SK-N-SH (cell line): Measurements from ENCODE around the gene CEP41. TPM values are rescaled to one million over a fixed set of nuclear protein-coding genes. Genes with fewer than 3 reads are reported as not detected.

Experiments used
- CTCF ChIA-PET: fragments of 300-600, 350-600 bp; formaldehyde crosslinking; extraction: SDS; loops from one replicate; lab custom pipeline; 2021; lab: Yijun Ruan, JAX
- POLR2A ChIA-PET: fragments of 350-600 bp; sonication (Branson Sonifier 250); formaldehyde crosslinking; extraction: SDS; loops from one replicate; lab custom pipeline; 2020; ENCODE audit warnings: antibody characterized with exemption, inconsistent platforms; lab: Yijun Ruan, JAX
- DNase-seq: peaks from one replicate; pipeline ENCODE4 v3.0.0; 2012
- H2AFZ ChIP-seq: fragments of 200-600 bp; sonication (generic); 2 replicates; pipeline ENCODE4 v1.8.1; 2016; ENCODE audit warnings: antibody characterized with exemption, mild to moderate bottlenecking, low read depth
- H3F3A ChIP-seq: fragments of 200-600 bp; sonication (generic); replicated peaks from 2 replicates; pipeline ENCODE3; 2016; ENCODE audit warnings: antibody characterized with exemption, mild to moderate bottlenecking; ENCODE audit not compliant: insufficient read depth
- H3K27ac ChIP-seq, 2 experiments: fragments of 200-500 bp in 1 of 2; fragments of 200-600 bp in 1 of 2; sonication (Bioruptor generic) in 1 of 2; sonication (generic), shearing (Covaris generic) in 1 of 2; 2 replicates each; pipeline versions ENCODE4 v1.5.1 to v1.6.1; 2014 to 2016; ENCODE audit warnings: low read depth in 2 of 2, inconsistent platforms in 1 of 2, low read length in 1 of 2, mild to moderate bottlenecking in 1 of 2, mixed read lengths in 1 of 2
- H3K27me3 ChIP-seq: fragments of 200-600 bp; sonication (generic), shearing (Covaris generic); 2 replicates; pipeline ENCODE4 v1.6.1; 2016; ENCODE audit warnings: mixed run types; ENCODE audit not compliant: insufficient read depth
- H3K36me3 ChIP-seq, 2 experiments: fragments of 200-500 bp in 1 of 2; fragments of 200-600 bp in 1 of 2; sonication (Bioruptor generic) in 1 of 2; sonication (generic) in 1 of 2; replicated peaks in 1 of 2; 2 replicates each; pipeline versions ENCODE3 to v1.5.1; 2014 to 2016; ENCODE audit warnings: low read length in 1 of 2, mild to moderate bottlenecking in 1 of 2; ENCODE audit not compliant: insufficient read depth in 2 of 2, control insufficient read depth in 1 of 2
- H3K4me1 ChIP-seq, 2 experiments: fragments of 200-500 bp in 1 of 2; fragments of 200-600 bp in 1 of 2; sonication (Bioruptor generic) in 1 of 2; sonication (generic), shearing (Covaris generic) in 1 of 2; 2 replicates each; pipeline versions ENCODE4 v1.5.1 to v1.6.1; 2014 to 2016; ENCODE audit warnings: low read depth in 1 of 2, low read length in 1 of 2, mixed run types in 1 of 2; ENCODE audit not compliant: insufficient read depth in 2 of 2, control insufficient read depth in 1 of 2
- H3K4me2 ChIP-seq: fragments of 200-600 bp; sonication (generic), shearing (Covaris generic); 2 replicates; pipeline ENCODE4 v1.6.1; 2017; ENCODE audit warnings: mixed run types
- H3K4me3 ChIP-seq, 2 experiments: fragments of 200-500 bp in 1 of 2; fragments of 200-600 bp in 1 of 2; sonication (Bioruptor generic) in 1 of 2; sonication (generic), shearing (Covaris generic) in 1 of 2; 2 replicates each; pipeline versions ENCODE4 v1.5.1 to v1.8.1; 2014 to 2016; ENCODE audit warnings: low read depth in 2 of 2, inconsistent platforms in 1 of 2, low read length in 1 of 2, mild to moderate bottlenecking in 1 of 2, mixed read lengths in 1 of 2, moderate library complexity in 1 of 2
- H3K79me2 ChIP-seq: fragments of 200-600 bp; sonication (generic); 2 replicates; pipeline ENCODE4 v1.8.1; 2017; ENCODE audit warnings: mild to moderate bottlenecking; ENCODE audit not compliant: insufficient read depth
- H3K9ac ChIP-seq: fragments of 200-600 bp; sonication (generic); 2 replicates; pipeline ENCODE4 v1.6.1; 2017; ENCODE audit warnings: mixed run types
- H3K9me2 ChIP-seq: fragments of 200-600 bp; sonication (generic); 2 replicates; pipeline ENCODE4 v1.6.1; 2017; ENCODE audit warnings: mixed run types
- H3K9me3 ChIP-seq: fragments of 200-600 bp; sonication (generic); 2 replicates; pipeline ENCODE4 v1.6.1; 2017; ENCODE audit warnings: mixed run types, mild to moderate bottlenecking, moderate library complexity
- H4K20me1 ChIP-seq: fragments of 200-600 bp; sonication (generic); 2 replicates; pipeline ENCODE4 v1.6.1; 2017; ENCODE audit warnings: mild to moderate bottlenecking, mixed run types; ENCODE audit not compliant: insufficient read depth
- CHD2 ChIP-seq: fragments of 150-350 bp; IDR thresholded peaks from 2 replicates; pipeline ENCODE4 v1.6.1; 2018; ENCODE audit warnings: low read length; ENCODE audit not compliant: partially characterized antibody
- ELF1 ChIP-seq: IDR thresholded peaks from 2 replicates; pipeline ENCODE4 v1.4.0; 2012
- EZH2phosphoT487 ChIP-seq: fragments of 200-600 bp; sonication (generic); IDR thresholded peaks from 2 replicates; pipeline ENCODE4 v1.6.1; 2017; ENCODE audit warnings: low read depth, mixed run types, mild to moderate bottlenecking, antibody characterized with exemption, moderate library complexity, borderline replicate concordance
- FOSL2 ChIP-seq: IDR thresholded peaks from 2 replicates; pipeline ENCODE4 v1.4.0; 2012; ENCODE audit warnings: low read depth, mild to moderate bottlenecking, moderate library complexity, borderline replicate concordance
- FOXM1 ChIP-seq: IDR thresholded peaks from 2 replicates; pipeline ENCODE4 v1.4.0; 2012; ENCODE audit warnings: low read depth, mild to moderate bottlenecking
- GABPA ChIP-seq: IDR thresholded peaks from 2 replicates; pipeline ENCODE4 v1.4.0; 2012; ENCODE audit warnings: low read depth, mild to moderate bottlenecking
- GATA2 ChIP-seq: sonication (generic); formaldehyde crosslinking; IDR thresholded peaks from 2 replicates; pipeline ENCODE4 v1.5.0; 2020; ENCODE audit warnings: mild to moderate bottlenecking, missing genetic modification reagents
- MAX ChIP-seq: IDR thresholded peaks from 2 replicates; pipeline ENCODE4 v1.4.0; 2012; ENCODE audit warnings: low read depth
- MEF2A ChIP-seq: IDR thresholded peaks from 2 replicates; pipeline ENCODE4 v1.4.0; 2012; ENCODE audit warnings: low read depth, borderline replicate concordance
- PBX3 ChIP-seq: IDR thresholded peaks from 2 replicates; pipeline ENCODE4; 2012
- RAD21 ChIP-seq: IDR thresholded peaks from 2 replicates; pipeline ENCODE4 v1.6.1; 2012; ENCODE audit warnings: mild to moderate bottlenecking, low read length
- RFX5 ChIP-seq: IDR thresholded peaks from 2 replicates; pipeline ENCODE4 v1.6.1; 2012; ENCODE audit warnings: mild to moderate bottlenecking, improper control_type of control experiment, low read length
- RXRA ChIP-seq: IDR thresholded peaks from 2 replicates; pipeline ENCODE4 v1.4.0; 2012; ENCODE audit warnings: low read depth, mild to moderate bottlenecking, borderline replicate concordance
- SIN3A ChIP-seq: IDR thresholded peaks from 2 replicates; pipeline ENCODE4 v1.6.1; 2012; ENCODE audit warnings: low read depth, mild to moderate bottlenecking, low read length, moderate library complexity, borderline replicate concordance
- SMC3 ChIP-seq: IDR thresholded peaks from 2 replicates; pipeline ENCODE4 v1.6.1; 2012; ENCODE audit warnings: low read depth, low read length, improper control_type of control experiment
- TAF1 ChIP-seq: IDR thresholded peaks from 2 replicates; pipeline ENCODE4 v1.6.1; 2012; ENCODE audit warnings: low read depth, mild to moderate bottlenecking, low read length, moderate library complexity, borderline replicate concordance
- TCF12 ChIP-seq: IDR thresholded peaks from 2 replicates; pipeline ENCODE4 v1.4.0; 2012
- WGBS: methylation state at CpG from one replicate; pipeline ENCODE4 v1.1.6; 2017; ENCODE audit warnings: low lambda C conversion rate; 5-methylcytosine and 5-hydroxymethylcytosine counted together
- polyA plus RNA-seq, 3 experiments: library from polyadenylated mRNA; depleted of rRNA; stranded (reverse); fragments of >200 nt; gene quantifications; 2 replicates each; pipeline ENCODE4 v1.2.3, GENCODE V29; 2012
- TF ChIP-seq, protein P1 (sequence below): IDR thresholded peaks from 2 replicates; pipeline ENCODE4 v1.6.1; 2012; ENCODE audit warnings: mild to moderate bottlenecking, low read depth, low read length, moderate library complexity
- TF ChIP-seq, protein P2 (sequence below): IDR thresholded peaks from 2 replicates; pipeline ENCODE4 v1.4.0; 2012; ENCODE audit warnings: low read depth, borderline replicate concordance
- TF ChIP-seq, protein P3 (sequence below): fragments of 150-350 bp; IDR thresholded peaks from 2 replicates; pipeline ENCODE4 v1.6.1; 2016; ENCODE audit warnings: mild to moderate bottlenecking, low read depth, low read length
- TF ChIP-seq, protein P4 (sequence below): fragments of 200-600 bp; sonication (generic); IDR thresholded peaks from 2 replicates; pipeline ENCODE4 v1.6.1; 2017; ENCODE audit warnings: antibody characterized with exemption, mild to moderate bottlenecking, moderate library complexity

The CEP41 gene
- polyA plus RNA-seq, 1 of the 3 experiments (the other 2 are of a cell fraction) = 20.9 TPM

DNA sequence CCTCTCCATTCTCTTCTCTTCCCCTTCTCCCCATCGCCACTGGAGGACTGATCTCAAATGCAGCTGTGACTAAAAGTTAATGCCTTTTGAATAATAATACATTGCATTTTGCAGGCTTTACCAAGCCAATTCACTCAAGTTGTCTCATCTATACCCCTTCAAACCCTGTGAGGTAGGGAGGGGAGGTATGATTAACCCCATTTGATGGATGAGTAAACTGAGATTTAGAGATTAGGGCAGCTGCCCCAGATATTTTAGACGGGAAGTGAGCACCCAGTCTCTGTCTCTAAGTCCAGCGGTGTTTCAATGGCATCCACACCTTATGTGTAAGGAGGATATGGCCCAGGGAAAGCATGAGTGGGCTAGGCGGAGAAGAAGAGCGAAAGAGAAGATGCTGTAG lies 95.1 kb downstream of the CEP41 start:
- DNase-seq = no peak
- ChIA-PET CTCF (interaction anchor here (1.1 kb wide), 1 partner anchor 14 kb away, joined by 4 read pairs; no protein-coding TSS in a partner anchor), POLR2A (no interaction called here)
- Histone ChIP-seq H3F3A (no peaks in the 10 kb centered on the region), H3K27ac (no peak overlapping the region), H4K20me1 (no peaks in the 10 kb centered on the region), H3K9me2 (no peaks in the 10 kb centered on the region), H3K9me3 (no peaks in the 10 kb centered on the region), H3K36me3 (no peaks in the 10 kb centered on the region), H3K27me3 (no peaks in the 10 kb centered on the region), H3K79me2 (no peaks in the 10 kb centered on the region), H3K4me1 (no peaks in the 10 kb centered on the region; a peak in 1 of 4 replicates), H3K9ac (no peak overlapping the region), H3K4me3 (no peak overlapping the region), H2AFZ (no peak overlapping the region), H3K4me2 (no peak overlapping the region)
- WGBS = 77% methylated on average over 5 of the region's 5 CpGs
- TF ChIP-seq SMC3 (no peak), SIN3A (no peak), TCF12 (no peak), RXRA (no peak), GATA2 (no peak), FOSL2 (no peak), MEF2A (no peak), FOXM1 (no peak), CHD2 (no peak), EZH2phosphoT487 (no peak), RFX5 (no peak), ELF1 (no peak)
- TF ChIP-seq, protein P1, sequence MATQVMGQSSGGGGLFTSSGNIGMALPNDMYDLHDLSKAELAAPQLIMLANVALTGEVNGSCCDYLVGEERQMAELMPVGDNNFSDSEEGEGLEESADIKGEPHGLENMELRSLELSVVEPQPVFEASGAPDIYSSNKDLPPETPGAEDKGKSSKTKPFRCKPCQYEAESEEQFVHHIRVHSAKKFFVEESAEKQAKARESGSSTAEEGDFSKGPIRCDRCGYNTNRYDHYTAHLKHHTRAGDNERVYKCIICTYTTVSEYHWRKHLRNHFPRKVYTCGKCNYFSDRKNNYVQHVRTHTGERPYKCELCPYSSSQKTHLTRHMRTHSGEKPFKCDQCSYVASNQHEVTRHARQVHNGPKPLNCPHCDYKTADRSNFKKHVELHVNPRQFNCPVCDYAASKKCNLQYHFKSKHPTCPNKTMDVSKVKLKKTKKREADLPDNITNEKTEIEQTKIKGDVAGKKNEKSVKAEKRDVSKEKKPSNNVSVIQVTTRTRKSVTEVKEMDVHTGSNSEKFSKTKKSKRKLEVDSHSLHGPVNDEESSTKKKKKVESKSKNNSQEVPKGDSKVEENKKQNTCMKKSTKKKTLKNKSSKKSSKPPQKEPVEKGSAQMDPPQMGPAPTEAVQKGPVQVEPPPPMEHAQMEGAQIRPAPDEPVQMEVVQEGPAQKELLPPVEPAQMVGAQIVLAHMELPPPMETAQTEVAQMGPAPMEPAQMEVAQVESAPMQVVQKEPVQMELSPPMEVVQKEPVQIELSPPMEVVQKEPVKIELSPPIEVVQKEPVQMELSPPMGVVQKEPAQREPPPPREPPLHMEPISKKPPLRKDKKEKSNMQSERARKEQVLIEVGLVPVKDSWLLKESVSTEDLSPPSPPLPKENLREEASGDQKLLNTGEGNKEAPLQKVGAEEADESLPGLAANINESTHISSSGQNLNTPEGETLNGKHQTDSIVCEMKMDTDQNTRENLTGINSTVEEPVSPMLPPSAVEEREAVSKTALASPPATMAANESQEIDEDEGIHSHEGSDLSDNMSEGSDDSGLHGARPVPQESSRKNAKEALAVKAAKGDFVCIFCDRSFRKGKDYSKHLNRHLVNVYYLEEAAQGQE = no peak
- TF ChIP-seq, protein P2, sequence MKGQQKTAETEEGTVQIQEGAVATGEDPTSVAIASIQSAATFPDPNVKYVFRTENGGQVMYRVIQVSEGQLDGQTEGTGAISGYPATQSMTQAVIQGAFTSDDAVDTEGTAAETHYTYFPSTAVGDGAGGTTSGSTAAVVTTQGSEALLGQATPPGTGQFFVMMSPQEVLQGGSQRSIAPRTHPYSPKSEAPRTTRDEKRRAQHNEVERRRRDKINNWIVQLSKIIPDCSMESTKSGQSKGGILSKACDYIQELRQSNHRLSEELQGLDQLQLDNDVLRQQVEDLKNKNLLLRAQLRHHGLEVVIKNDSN = no peak

DNA sequence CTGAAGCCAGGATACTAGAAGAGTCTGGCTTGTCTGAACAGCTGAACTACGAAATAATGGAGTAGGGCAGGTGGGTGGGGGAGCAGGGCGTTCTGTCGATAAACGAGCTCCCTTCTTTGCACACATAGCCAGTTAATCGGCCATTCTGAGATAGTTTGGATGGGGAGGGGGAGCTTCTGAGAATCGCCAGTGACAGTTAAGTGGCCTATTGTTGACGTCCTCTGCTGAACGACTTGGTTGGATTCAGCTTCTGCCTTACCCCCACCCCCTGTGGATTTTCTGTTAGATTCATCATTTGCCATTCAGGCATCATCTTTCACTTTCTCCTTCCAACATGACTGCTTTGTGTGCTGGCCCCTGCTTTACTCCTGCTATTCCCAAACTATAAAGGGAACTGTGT lies 95.7 kb downstream of the CEP41 start:
- POLR2A ChIA-PET = no interaction called here
- H4K20me1 ChIP-seq = no peaks in the 10 kb centered on the region
- no peak overlapping the region for H3K4me2 ChIP-seq
- no peak overlapping the region for H2AFZ ChIP-seq
- no peaks in the 10 kb centered on the region for H3K79me2 ChIP-seq
- 88% methylated on average over 8 of the region's 8 CpGs for WGBS
- CTCF ChIA-PET = interaction anchor here (1.1 kb wide), 1 partner anchor 15 kb away, joined by 4 read pairs; no protein-coding TSS in a partner anchor
- no peaks in the 10 kb centered on the region for H3K27me3 ChIP-seq
- H3K36me3 ChIP-seq = no peaks in the 10 kb centered on the region
- no peak for DNase-seq
- H3K9ac ChIP-seq = no peak overlapping the region
- no peaks in the 10 kb centered on the region for H3K9me2 ChIP-seq
- no peak overlapping the region for H3K27ac ChIP-seq
- no peak overlapping the region for H3K4me3 ChIP-seq
- no peaks in the 10 kb centered on the region for H3K9me3 ChIP-seq
- H3K4me1 ChIP-seq = no peaks in the 10 kb centered on the region; a peak in 1 of 4 replicates
- no peaks in the 10 kb centered on the region for H3F3A ChIP-seq
- TF ChIP-seq RFX5 (no peak), TAF1 (no peak), PBX3 (no peak), CHD2 (no peak), EZH2phosphoT487 (no peak), SMC3 (no peak), GABPA (no peak), RAD21 (no peak), MAX (no peak), GATA2 (no peak), ELF1 (no peak), SIN3A (no peak)
- TF ChIP-seq, protein P3, sequence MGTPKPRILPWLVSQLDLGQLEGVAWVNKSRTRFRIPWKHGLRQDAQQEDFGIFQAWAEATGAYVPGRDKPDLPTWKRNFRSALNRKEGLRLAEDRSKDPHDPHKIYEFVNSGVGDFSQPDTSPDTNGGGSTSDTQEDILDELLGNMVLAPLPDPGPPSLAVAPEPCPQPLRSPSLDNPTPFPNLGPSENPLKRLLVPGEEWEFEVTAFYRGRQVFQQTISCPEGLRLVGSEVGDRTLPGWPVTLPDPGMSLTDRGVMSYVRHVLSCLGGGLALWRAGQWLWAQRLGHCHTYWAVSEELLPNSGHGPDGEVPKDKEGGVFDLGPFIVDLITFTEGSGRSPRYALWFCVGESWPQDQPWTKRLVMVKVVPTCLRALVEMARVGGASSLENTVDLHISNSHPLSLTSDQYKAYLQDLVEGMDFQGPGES = no peak
- TF ChIP-seq, protein P4, sequence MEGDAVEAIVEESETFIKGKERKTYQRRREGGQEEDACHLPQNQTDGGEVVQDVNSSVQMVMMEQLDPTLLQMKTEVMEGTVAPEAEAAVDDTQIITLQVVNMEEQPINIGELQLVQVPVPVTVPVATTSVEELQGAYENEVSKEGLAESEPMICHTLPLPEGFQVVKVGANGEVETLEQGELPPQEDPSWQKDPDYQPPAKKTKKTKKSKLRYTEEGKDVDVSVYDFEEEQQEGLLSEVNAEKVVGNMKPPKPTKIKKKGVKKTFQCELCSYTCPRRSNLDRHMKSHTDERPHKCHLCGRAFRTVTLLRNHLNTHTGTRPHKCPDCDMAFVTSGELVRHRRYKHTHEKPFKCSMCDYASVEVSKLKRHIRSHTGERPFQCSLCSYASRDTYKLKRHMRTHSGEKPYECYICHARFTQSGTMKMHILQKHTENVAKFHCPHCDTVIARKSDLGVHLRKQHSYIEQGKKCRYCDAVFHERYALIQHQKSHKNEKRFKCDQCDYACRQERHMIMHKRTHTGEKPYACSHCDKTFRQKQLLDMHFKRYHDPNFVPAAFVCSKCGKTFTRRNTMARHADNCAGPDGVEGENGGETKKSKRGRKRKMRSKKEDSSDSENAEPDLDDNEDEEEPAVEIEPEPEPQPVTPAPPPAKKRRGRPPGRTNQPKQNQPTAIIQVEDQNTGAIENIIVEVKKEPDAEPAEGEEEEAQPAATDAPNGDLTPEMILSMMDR = no peak
